DOHH2 (cell line): ENCODE results near the gene LRRC25.

Experiments
- H3F3A ChIP-seq: fragments of 200-600 bp; sonication (generic), shearing (Covaris generic); 2 replicates; pipeline ENCODE4 v1.6.0; 2016; ENCODE audit warnings: antibody characterized with exemption, mild to moderate bottlenecking; ENCODE audit not compliant: control insufficient read depth, insufficient read depth
- H3K27ac ChIP-seq: fragments of 200-600 bp; sonication (generic); 2 replicates; pipeline ENCODE4 v1.5.1; 2014; ENCODE audit warnings: low read depth, mild to moderate bottlenecking, low read length, moderate library complexity
- H3K27me3 ChIP-seq: fragments of 200-600 bp; sonication (generic); 2 replicates; pipeline ENCODE4 v1.6.1; 2014; ENCODE audit warnings: mild to moderate bottlenecking, low read length, mixed read lengths; ENCODE audit not compliant: control insufficient read depth
- H3K36me3 ChIP-seq: fragments of 200-600 bp; sonication (generic); 2 replicates; pipeline ENCODE4 v1.6.1; 2014; ENCODE audit warnings: mild to moderate bottlenecking, low read length, moderate library complexity, mixed read lengths; ENCODE audit not compliant: control insufficient read depth
- H3K4me1 ChIP-seq: fragments of 200-600 bp; sonication (generic); 2 replicates; pipeline ENCODE4 v1.6.1; 2014; ENCODE audit warnings: mild to moderate bottlenecking, low read length, mixed read lengths; ENCODE audit not compliant: control insufficient read depth
- H3K4me2 ChIP-seq: fragments of 200-600 bp; sonication (generic); 2 replicates; pipeline ENCODE4 v1.6.0; 2014; ENCODE audit warnings: mild to moderate bottlenecking, low read length, moderate library complexity
- H3K4me3 ChIP-seq: fragments of 200-600 bp; sonication (generic); 2 replicates; pipeline ENCODE4 v1.5.1; 2014; ENCODE audit warnings: mild to moderate bottlenecking, low read length, mixed read lengths
- H3K79me2 ChIP-seq: fragments of 200-600 bp; sonication (generic); 2 replicates; pipeline ENCODE4 v1.6.1; 2014; ENCODE audit warnings: mild to moderate bottlenecking, low read length, mixed read lengths; ENCODE audit not compliant: control insufficient read depth
- H3K9me2 ChIP-seq: fragments of 200-600 bp; sonication (generic); replicated peaks from 2 replicates; pipeline ENCODE4 v1.6.1; 2014; ENCODE audit warnings: mild to moderate bottlenecking, low read length, mixed read lengths; ENCODE audit not compliant: control insufficient read depth
- H3K9me3 ChIP-seq: fragments of 200-600 bp; sonication (generic); 2 replicates; pipeline ENCODE4 v1.6.1; 2014; ENCODE audit warnings: antibody characterized with exemption, low read length, mixed read lengths; ENCODE audit not compliant: control insufficient read depth, insufficient read depth
- H4K20me1 ChIP-seq: fragments of 200-600 bp; sonication (generic); 2 replicates; pipeline ENCODE4 v1.6.0; 2014; ENCODE audit warnings: low read depth, mild to moderate bottlenecking, antibody characterized with exemption, low read length, moderate library complexity; ENCODE audit not compliant: control insufficient read depth, insufficient read depth
- EZH2phosphoT487 ChIP-seq: fragments of 200-600 bp; sonication (generic); IDR thresholded peaks from 2 replicates; pipeline ENCODE4 v1.6.1; 2017; ENCODE audit warnings: borderline replicate concordance, mild to moderate bottlenecking, antibody characterized with exemption, low read length, moderate library complexity, mixed read lengths
- TF ChIP-seq, protein P1 (sequence below): fragments of 200-600 bp; sonication (generic); IDR thresholded peaks from one replicate; pipeline ENCODE4 v1.5.1; 2014; ENCODE audit warnings: antibody characterized with exemption, mild to moderate bottlenecking, low read depth, low read length; ENCODE audit not compliant: poor library complexity, severe bottlenecking

The LRRC25 gene

DNA sequence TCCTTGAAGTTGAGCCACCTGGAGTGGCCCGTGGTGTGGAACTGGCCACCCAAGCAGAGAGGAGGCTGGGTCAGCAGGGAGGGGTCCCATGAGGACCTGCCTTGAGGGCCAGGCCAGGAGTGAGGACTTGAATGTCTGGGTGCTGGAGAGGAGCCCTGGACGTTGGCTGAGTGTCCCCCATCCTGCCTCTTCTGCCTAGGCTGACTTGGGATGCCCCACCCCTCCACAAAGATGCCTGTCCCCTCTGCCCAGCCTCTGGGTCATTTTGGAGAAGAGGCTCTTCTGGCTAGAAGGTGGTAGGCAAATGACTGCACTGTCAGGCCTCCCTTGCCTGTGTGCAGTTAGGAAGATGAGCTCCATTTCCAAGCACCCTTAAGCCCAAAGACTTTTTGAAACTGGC, 23.5 kb upstream of the LRRC25 start:
- peak overlapping the region; percentile 90 for H3K4me3 ChIP-seq
- peaks cover 86% of the 10 kb centered on the region for H3K4me1 ChIP-seq
- no peaks in the 10 kb centered on the region for H3K9me3 ChIP-seq
- H3F3A ChIP-seq, result peaks cover 34% of the 10 kb centered on the region
- peaks cover 17% of the 10 kb centered on the region; the same call in 1 of the 2 replicates for H4K20me1 ChIP-seq
- peaks cover 65% of the 10 kb centered on the region for H3K79me2 ChIP-seq
- no peaks in the 10 kb centered on the region for H3K9me2 ChIP-seq
- H3K4me2 ChIP-seq, result peak overlapping the region; percentile 79
- TF ChIP-seq EZH2phosphoT487, result no peak
- TF ChIP-seq, protein P1, sequence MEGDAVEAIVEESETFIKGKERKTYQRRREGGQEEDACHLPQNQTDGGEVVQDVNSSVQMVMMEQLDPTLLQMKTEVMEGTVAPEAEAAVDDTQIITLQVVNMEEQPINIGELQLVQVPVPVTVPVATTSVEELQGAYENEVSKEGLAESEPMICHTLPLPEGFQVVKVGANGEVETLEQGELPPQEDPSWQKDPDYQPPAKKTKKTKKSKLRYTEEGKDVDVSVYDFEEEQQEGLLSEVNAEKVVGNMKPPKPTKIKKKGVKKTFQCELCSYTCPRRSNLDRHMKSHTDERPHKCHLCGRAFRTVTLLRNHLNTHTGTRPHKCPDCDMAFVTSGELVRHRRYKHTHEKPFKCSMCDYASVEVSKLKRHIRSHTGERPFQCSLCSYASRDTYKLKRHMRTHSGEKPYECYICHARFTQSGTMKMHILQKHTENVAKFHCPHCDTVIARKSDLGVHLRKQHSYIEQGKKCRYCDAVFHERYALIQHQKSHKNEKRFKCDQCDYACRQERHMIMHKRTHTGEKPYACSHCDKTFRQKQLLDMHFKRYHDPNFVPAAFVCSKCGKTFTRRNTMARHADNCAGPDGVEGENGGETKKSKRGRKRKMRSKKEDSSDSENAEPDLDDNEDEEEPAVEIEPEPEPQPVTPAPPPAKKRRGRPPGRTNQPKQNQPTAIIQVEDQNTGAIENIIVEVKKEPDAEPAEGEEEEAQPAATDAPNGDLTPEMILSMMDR, result no peak
- H3K27me3 ChIP-seq, result no peaks in the 10 kb centered on the region
- H3K36me3 ChIP-seq, result peaks cover 32% of the 10 kb centered on the region
- H3K27ac ChIP-seq, result peak overlapping the region; percentile 87

DNA sequence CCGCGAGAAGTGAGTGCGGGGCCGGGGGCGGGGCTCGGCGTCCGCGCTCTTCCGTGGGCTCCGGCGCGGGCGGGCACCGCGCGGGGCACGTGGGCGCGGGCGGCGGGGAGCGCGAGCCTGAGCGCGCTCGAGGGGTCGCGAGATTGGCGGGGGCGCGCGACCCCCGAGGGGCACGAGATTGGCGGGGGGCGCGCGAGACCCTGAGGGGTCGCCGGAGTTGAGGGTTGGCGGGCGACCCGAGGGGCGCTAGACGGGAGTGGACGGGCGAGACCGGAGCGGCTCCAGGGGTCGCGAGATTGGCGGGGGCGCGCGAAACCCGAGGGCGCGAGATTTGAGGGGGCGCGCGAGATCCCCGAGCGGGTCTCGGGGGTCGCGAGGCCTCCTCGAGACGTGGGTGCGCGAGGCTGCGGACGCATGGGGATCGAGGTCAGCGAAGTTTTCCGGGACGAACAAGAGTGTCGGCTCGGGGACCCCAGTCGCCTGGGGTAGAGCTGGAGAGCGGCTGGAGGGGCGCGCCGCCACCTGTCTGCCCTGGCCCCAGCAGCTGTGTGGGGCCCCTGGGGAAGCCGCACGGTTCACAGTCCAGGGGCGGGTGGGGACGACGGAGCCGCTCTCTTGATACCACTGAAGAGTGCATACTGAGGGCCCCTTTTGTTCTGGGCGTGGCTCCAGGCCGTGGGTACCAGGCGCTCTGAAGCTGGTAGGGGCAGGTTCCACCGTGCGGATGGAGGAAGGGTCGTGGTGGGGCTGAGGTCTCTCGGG, 22.5 kb upstream of the LRRC25 start:
- Histone ChIP-seq H3K36me3 (peaks cover 29% of the 10 kb centered on the region), H3K79me2 (peaks cover 55% of the 10 kb centered on the region), H3K27me3 (no peaks in the 10 kb centered on the region), H3K4me2 (peak overlapping the region; percentile 79), H3F3A (peaks cover 34% of the 10 kb centered on the region), H3K9me2 (no peaks in the 10 kb centered on the region), H3K27ac (peak overlapping the region; percentile 87), H3K4me1 (peaks cover 86% of the 10 kb centered on the region), H3K4me3 (peak overlapping the region; percentile 90), H4K20me1 (peaks cover 17% of the 10 kb centered on the region; the same call in 1 of the 2 replicates), H3K9me3 (no peaks in the 10 kb centered on the region)
- TF ChIP-seq EZH2phosphoT487, result no peak
- TF ChIP-seq, protein P1, result no peak

DNA sequence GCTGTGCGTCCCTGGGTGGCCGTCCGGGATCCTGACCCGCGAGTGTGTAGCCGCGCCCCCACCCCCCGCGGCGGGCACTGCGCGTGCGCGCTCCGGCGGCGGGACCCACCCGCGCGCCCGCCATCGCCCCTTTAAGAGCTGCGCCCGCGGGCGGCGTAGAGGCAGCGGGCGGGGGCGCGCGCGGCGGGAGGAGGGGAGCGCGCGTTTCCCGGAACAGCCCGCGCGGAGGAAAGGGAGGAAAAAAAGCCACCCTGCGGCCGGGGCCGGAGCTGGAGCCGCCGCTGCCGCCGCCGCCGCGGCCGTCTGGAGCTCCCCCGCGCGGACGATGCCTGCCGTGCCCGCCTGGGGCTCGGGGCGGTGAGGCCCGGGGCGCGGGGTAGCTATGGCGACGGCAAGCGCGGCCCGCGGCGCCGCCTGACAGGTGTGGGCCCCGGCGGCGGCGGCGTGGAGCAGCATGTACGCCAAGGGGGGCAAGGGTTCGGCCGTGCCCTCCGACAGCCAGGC, 21.8 kb upstream of the LRRC25 start, which contains the start of gene SSBP4:
Gene SSBP4, plus strand, starts transcription at position 204 of the 504 bp plus-strand sequence. Its CDS starts 251 bp downstream, at position 455.
- H3K4me2 ChIP-seq, result peak within 1 kb of the TSS; percentile 79
- TF ChIP-seq EZH2phosphoT487, result no peak
- TF ChIP-seq, protein P1, result no peak
- H3K9me3 ChIP-seq, result no peaks in the 10 kb centered on the region
- peaks cover 48% of the 10 kb centered on the region for H3K79me2 ChIP-seq
- H3K36me3 ChIP-seq, result peaks cover 29% of the 10 kb centered on the region
- peak within 1 kb of the TSS; percentile 87 for H3K27ac ChIP-seq
- H3K4me3 ChIP-seq, result peak within 1 kb of the TSS; percentile 90
- H3K4me1 ChIP-seq, result peaks cover 86% of the 10 kb centered on the region
- peaks cover 39% of the 10 kb centered on the region for H3F3A ChIP-seq
- H4K20me1 ChIP-seq, result peaks cover 15% of the 10 kb centered on the region; the same call in 1 of the 2 replicates
- H3K27me3 ChIP-seq, result no peaks in the 10 kb centered on the region
- no peaks in the 10 kb centered on the region for H3K9me2 ChIP-seq
